Thyroid gland (tissue), 4 donors: ENCODE data around the gene HHIPL1.

Experiments used
- POLR2A ChIP-seq, 2 donors: fragments of 450-650 bp; IDR thresholded peaks; one replicate each; pipeline ENCODE4 v1.6.1; 2017; ENCODE audit warnings: antibody characterized with exemption in 2 of 2, mild to moderate bottlenecking in 2 of 2, moderate library complexity in 1 of 2
- TF ChIP-seq, protein P1 (sequence below), 6 experiments: fragments of 200-600 bp in 3 of 6; fragments of 450-650 bp in 3 of 6; sonication (generic) in 3 of 6; IDR thresholded peaks; one replicate each; pipeline ENCODE4 v1.5.1; 2016 to 2019; ENCODE audit warnings: antibody characterized with exemption in 6 of 6, mild to moderate bottlenecking in 2 of 6, inconsistent platforms in 1 of 6, moderate library complexity in 1 of 6

DNA sequence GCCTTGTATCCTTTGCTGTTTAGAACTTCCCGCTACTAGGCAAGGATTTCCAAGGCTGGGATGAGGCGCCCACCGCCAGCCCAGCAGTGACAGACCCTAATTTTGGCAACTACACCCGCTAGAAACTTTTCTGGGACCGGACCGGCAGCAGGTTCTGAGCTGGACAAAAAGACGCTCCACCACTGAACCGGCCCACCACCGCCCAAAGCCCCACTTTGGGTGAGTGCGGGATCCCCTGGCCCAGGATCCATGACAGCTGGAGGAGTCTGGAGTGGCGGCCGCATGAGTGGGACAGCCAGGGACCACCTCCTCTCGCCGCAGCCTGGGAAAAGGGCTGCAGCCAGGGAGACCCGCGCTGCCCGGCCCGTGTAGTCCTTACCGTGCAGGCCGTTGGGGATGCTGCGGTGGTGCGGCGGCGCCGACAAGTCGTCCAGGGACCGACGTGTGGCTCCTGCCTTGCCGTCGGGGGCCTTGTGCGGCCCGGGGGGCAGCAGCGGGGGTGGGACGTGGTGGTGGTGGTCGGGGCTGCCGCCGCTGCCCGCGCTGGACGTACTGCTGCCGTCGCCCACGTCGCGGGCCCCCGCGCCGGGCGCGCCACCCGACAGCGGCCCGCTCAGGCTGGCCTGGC lies 42.0 kb upstream of the HHIPL1 start:
- TF ChIP-seq, protein P1, sequence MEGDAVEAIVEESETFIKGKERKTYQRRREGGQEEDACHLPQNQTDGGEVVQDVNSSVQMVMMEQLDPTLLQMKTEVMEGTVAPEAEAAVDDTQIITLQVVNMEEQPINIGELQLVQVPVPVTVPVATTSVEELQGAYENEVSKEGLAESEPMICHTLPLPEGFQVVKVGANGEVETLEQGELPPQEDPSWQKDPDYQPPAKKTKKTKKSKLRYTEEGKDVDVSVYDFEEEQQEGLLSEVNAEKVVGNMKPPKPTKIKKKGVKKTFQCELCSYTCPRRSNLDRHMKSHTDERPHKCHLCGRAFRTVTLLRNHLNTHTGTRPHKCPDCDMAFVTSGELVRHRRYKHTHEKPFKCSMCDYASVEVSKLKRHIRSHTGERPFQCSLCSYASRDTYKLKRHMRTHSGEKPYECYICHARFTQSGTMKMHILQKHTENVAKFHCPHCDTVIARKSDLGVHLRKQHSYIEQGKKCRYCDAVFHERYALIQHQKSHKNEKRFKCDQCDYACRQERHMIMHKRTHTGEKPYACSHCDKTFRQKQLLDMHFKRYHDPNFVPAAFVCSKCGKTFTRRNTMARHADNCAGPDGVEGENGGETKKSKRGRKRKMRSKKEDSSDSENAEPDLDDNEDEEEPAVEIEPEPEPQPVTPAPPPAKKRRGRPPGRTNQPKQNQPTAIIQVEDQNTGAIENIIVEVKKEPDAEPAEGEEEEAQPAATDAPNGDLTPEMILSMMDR (IDR thresholded peaks at IDR 0.05) = no peak
- TF ChIP-seq POLR2A (IDR thresholded peaks at IDR 0.05) = no peak
